HG02970 (cell line): ENCODE measurements around the gene MYO1E.

Source experiments
- ATAC-seq: cut with Tn5 transposase; IDR thresholded peaks from one replicate; pipeline ENCODE4 v1.9.1; 2021; ENCODE audit warnings: mild to moderate bottlenecking, moderate library complexity, moderate number of reproducible peaks; ENCODE audit not compliant: unreplicated experiment, low FRiP score

MYO1E gene

GRCh38 chr15:59111251-59111650 is 261.4 kb downstream of the MYO1E start:
- no peak for ATAC-seq

DNA sequence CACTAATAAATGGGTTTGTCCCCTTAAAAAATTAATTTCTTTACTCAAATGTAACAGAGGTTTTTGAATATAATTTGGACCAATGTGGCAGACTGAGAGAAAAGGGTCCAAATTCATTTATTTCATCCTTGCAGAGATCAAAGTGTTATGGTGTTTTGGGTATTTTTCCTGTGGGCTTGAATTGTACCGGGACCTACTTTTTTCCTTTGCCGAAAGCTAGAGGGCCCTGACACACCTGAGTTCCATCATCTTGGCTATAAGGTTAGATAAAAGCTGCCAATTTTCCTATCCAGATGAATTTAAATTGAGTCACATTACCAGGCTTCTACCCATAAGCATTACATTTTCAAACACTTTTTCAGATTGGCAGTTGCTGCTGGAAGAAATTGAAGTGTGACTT is 266.8 kb downstream of the MYO1E start:
- ATAC-seq, result no peak

GRCh38 chr15:59104912-59105732 is 267.5 kb downstream of the MYO1E start, which contains the start of gene CCNB2:
Gene CCNB2 (plus strand): TSS chr15:59105146. CDS start chr15:59105269, 123 bp downstream.
- peak; percentile 94 for ATAC-seq

GRCh38 chr15:59104602-59104911 is 268.1 kb downstream of the MYO1E start:
- ATAC-seq, result no peak

- no peak for ATAC-seq
These were observed 273.4 kb downstream of the MYO1E start for GRCh38 chr15:59099162-59099685.

GRCh38 chr15:59096429-59096828 is 276.2 kb downstream of the MYO1E start:
- no peak for ATAC-seq

DNA sequence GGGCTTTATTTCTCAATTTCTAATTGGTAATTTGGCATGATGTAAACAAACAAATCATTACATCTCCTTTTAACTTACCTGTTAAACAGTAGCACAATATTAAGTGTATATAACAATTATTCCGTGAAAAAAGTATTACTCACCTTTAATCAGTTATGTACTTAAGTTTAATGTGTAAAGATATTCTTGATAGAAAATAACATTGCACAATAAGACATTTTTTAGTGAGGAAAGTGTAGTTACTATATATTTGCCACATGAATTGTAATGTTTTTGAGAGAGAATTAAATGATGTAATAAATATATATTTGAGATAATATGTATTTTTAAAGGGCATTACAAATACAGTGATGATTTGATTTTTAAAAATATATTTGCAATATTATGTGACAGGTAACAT is 278.6 kb downstream of the MYO1E start:
- ATAC-seq, result no peak

- ATAC-seq, result no peak
These were observed 284.9 kb downstream of the MYO1E start for GRCh38 chr15:59087731-59088130.
